SU-DHL-6 (cell line): Measurements from ENCODE around the gene SLC16A11.

ENCODE experiments used
- H2AFZ ChIP-seq: fragments of 200-600 bp; sonication (generic); 2 replicates; pipeline ENCODE4 v1.6.1; 2014; ENCODE audit warnings: low read depth, mild to moderate bottlenecking, moderate library complexity, mixed read lengths, antibody characterized with exemption, low read length; ENCODE audit not compliant: severe bottlenecking
- H3F3A ChIP-seq: fragments of 200-600 bp; shearing (Covaris generic); 2 replicates; pipeline ENCODE4 v1.6.0; 2016; ENCODE audit warnings: antibody characterized with exemption, mild to moderate bottlenecking; ENCODE audit not compliant: insufficient read depth
- H3K27ac ChIP-seq: fragments of 200-600 bp; sonication (generic); 2 replicates; pipeline ENCODE4 v1.5.1; 2016; ENCODE audit warnings: low read depth, mild to moderate bottlenecking, low read length, moderate library complexity, mixed read lengths
- H3K27me3 ChIP-seq: fragments of 200-600 bp; sonication (generic), shearing (Covaris generic); 2 replicates; pipeline ENCODE4 v1.6.0; 2014; ENCODE audit warnings: mild to moderate bottlenecking, low read length
- H3K36me3 ChIP-seq: fragments of 200-600 bp; sonication (generic); 2 replicates; pipeline ENCODE4 v1.6.1; 2014; ENCODE audit warnings: mild to moderate bottlenecking, low read length, mixed read lengths
- H3K4me2 ChIP-seq: fragments of 300-600, 200-600 bp; shearing (Covaris generic), sonication (generic); 2 replicates; pipeline ENCODE4 v1.6.0; 2014; ENCODE audit warnings: low read length, low read depth, mild to moderate bottlenecking; ENCODE audit not compliant: poor library complexity, severe bottlenecking
- H3K4me3 ChIP-seq: fragments of 200-600 bp; sonication (generic); 2 replicates; pipeline ENCODE4 v1.5.1; 2014; ENCODE audit warnings: antibody characterized with exemption, low read length, mild to moderate bottlenecking, mixed read lengths; ENCODE audit not compliant: insufficient read depth, poor library complexity, severe bottlenecking
- H3K79me2 ChIP-seq: fragments of 200-600 bp; sonication (generic); 2 replicates; pipeline ENCODE4 v1.6.1; 2014; ENCODE audit warnings: mild to moderate bottlenecking, low read length, moderate library complexity; ENCODE audit not compliant: insufficient read depth
- H3K9ac ChIP-seq: fragments of 200-600 bp; sonication (generic); 2 replicates; pipeline ENCODE4 v1.7.0; 2014; ENCODE audit warnings: mild to moderate bottlenecking, low read length
- H3K9me2 ChIP-seq: fragments of 200-600 bp; sonication (generic); replicated peaks from 2 replicates; pipeline ENCODE4 v1.6.1; 2014; ENCODE audit warnings: low read length; ENCODE audit not compliant: insufficient read depth
- H3K9me3 ChIP-seq: fragments of 200-600 bp; sonication (generic); 2 replicates; pipeline ENCODE4 v1.6.1; 2014; ENCODE audit warnings: low read length, mixed read lengths; ENCODE audit not compliant: insufficient read depth
- H4K20me1 ChIP-seq: fragments of 200-600 bp; sonication (generic); 2 replicates; pipeline ENCODE4 v1.6.1; 2014; ENCODE audit warnings: low read depth, mild to moderate bottlenecking, antibody characterized with exemption, low read length, moderate library complexity, mixed read lengths
- EZH2phosphoT487 ChIP-seq: fragments of 200-600 bp; sonication (generic), shearing (Covaris generic); conservative IDR thresholded peaks from 2 replicates; pipeline ENCODE4 v1.6.1; 2018; ENCODE audit warnings: mild to moderate bottlenecking, antibody characterized with exemption, low read length, moderate library complexity, mixed read lengths
- TF ChIP-seq, protein P1 (sequence below): fragments of 200-600 bp; sonication (generic); IDR thresholded peaks from one replicate; pipeline ENCODE4 v1.5.1; 2017; ENCODE audit warnings: antibody characterized with exemption, mild to moderate bottlenecking, low read length, moderate library complexity; ENCODE audit not compliant: insufficient read depth, poor library complexity, severe bottlenecking

Gene SLC16A11

DNA sequence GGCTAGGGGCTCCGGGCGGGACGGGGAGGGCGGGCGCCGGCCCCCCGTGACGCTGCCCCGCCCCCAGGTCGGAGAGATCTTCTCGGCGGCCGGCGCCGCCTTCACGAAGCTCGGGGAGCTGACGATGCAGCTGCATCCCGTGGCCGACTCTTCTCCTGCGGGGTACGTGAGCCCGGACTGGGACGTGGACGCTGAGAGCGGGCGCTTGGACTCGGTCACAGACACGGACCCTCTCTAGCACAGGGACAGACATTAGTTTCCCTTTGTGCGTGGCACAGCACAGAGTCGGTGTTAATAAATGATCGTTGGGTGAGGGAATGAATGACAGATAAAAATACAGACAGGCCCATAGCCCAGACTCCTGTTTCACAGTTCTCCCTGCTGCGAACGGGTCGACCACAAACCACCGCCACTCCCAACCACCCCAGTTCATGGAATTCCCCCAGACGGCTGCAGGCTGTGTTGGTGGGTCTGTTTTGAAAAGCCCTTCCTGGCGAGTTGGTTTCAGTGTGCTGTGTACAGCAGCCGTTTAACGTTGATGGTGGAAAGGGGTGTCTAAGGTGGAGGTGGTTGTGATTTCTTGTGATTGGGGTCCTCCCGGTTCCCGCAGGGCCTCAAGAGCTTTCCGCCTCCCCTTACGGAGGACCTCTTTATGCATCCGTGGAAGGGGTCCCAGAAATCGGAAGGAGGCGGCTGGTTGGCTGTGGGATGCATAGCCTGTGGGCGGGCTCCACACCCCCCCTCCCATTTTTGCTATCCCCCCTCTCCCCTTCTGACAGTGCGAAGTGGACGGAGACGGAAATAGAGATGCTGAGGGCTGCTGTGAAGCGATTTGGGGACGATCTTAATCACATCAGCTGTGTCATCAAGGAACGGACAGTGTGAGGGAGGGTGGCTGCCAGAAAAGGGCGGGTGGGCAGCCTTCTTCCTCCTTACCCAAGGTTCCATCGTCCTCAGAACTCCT is 28.6 kb downstream of the SLC16A11 start:
- H3K79me2 ChIP-seq: peaks cover 32% of the 10 kb centered on the region
- H3F3A ChIP-seq: peaks cover 21% of the 10 kb centered on the region
- no peaks in the 10 kb centered on the region for H3K27me3 ChIP-seq
- peak overlapping the region; percentile 10 for H2AFZ ChIP-seq
- H3K4me2 ChIP-seq: peak overlapping the region; percentile 61
- TF ChIP-seq, protein P1, sequence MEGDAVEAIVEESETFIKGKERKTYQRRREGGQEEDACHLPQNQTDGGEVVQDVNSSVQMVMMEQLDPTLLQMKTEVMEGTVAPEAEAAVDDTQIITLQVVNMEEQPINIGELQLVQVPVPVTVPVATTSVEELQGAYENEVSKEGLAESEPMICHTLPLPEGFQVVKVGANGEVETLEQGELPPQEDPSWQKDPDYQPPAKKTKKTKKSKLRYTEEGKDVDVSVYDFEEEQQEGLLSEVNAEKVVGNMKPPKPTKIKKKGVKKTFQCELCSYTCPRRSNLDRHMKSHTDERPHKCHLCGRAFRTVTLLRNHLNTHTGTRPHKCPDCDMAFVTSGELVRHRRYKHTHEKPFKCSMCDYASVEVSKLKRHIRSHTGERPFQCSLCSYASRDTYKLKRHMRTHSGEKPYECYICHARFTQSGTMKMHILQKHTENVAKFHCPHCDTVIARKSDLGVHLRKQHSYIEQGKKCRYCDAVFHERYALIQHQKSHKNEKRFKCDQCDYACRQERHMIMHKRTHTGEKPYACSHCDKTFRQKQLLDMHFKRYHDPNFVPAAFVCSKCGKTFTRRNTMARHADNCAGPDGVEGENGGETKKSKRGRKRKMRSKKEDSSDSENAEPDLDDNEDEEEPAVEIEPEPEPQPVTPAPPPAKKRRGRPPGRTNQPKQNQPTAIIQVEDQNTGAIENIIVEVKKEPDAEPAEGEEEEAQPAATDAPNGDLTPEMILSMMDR: no peak
- TF ChIP-seq EZH2phosphoT487: no peak
- H3K9ac ChIP-seq: peak overlapping the region; percentile 89
- no peaks in the 10 kb centered on the region for H3K9me3 ChIP-seq
- H3K36me3 ChIP-seq: no peaks in the 10 kb centered on the region
- peak overlapping the region; percentile 93 for H3K27ac ChIP-seq
- peak overlapping the region; percentile 63 for H3K4me3 ChIP-seq
- no peaks in the 10 kb centered on the region for H4K20me1 ChIP-seq
- H3K9me2 ChIP-seq: no peaks in the 10 kb centered on the region

DNA sequence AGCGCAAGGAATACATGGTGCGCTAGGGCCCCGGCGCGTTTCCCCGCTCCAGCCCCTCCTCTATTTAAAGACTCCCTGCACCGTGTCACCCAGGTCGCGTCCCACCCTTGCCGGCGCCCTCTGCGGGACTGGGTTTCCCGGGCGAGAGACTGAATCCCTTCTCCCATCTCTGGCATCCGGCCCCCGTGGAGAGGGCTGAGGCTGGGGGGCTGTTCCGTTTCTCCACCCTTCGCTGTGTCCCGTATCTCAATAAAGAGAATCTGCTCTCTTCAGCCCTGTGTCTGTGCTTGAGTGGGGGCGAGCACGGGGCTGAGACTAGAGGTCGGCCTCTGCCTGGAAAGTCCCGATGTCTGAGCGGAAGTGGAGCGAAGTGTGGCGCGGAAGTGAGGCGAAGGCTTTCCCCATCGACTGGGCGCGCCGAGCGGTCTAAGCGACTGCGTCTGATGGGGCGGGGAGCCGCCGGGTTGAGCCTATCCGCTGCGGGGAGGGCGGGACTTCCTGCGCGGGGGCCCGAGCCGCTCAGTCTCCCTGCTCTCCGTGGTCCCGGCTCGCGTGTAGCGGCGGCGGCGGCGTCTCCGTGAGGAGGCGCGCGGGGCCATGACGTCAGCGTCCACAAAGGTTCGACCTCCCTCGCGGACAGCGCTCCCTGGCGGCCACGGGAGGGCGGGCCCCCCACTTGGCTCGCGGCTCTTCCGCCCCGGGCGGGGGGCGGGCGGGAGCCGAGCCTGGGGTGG is 29.5 kb downstream of the SLC16A11 start:
- Histone ChIP-seq H3K9me3 (no peaks in the 10 kb centered on the region), H3K9ac (peak overlapping the region; percentile 89), H3F3A (peaks cover 21% of the 10 kb centered on the region), H3K36me3 (no peaks in the 10 kb centered on the region), H3K4me3 (peak overlapping the region; percentile 96), H3K9me2 (no peaks in the 10 kb centered on the region), H3K27me3 (no peaks in the 10 kb centered on the region), H4K20me1 (no peaks in the 10 kb centered on the region), H3K79me2 (peaks cover 41% of the 10 kb centered on the region), H3K27ac (peak overlapping the region; percentile 93), H2AFZ (no peak overlapping the region), H3K4me2 (peak overlapping the region; percentile 99)
- TF ChIP-seq EZH2phosphoT487: no peak
- TF ChIP-seq, protein P1: peak; percentile 28

- Histone ChIP-seq H3F3A (peaks cover 21% of the 10 kb centered on the region), H4K20me1 (no peaks in the 10 kb centered on the region), H2AFZ (peak overlapping the region; percentile 75), H3K79me2 (peaks cover 53% of the 10 kb centered on the region), H3K4me3 (peak overlapping the region; percentile 96), H3K36me3 (no peaks in the 10 kb centered on the region), H3K9me2 (no peaks in the 10 kb centered on the region), H3K9me3 (no peaks in the 10 kb centered on the region), H3K4me2 (peak overlapping the region; percentile 99), H3K27ac (peak overlapping the region; percentile 93), H3K9ac (peak overlapping the region; percentile 89), H3K27me3 (no peaks in the 10 kb centered on the region)
- TF ChIP-seq EZH2phosphoT487: no peak
- TF ChIP-seq, protein P1: no peak
Observed at GRCh38 chr17:7011942-7012254, 32.0 kb downstream of the SLC16A11 start.
